Glutamatergic neuron (in vitro differentiated cells): ENCODE results near the gene TAP1. TPM values are rescaled to one million over a fixed set of nuclear protein-coding genes. Genes with fewer than 3 reads are reported as not detected.
A peak's percentile ranks its signal among the peaks of the same experiment; 100 is the strongest.
"Not testable (repeated sequence)": the region's sequence is repeated elsewhere in the genome, so short reads cannot be mapped to it uniquely, and the experiment has no call there.

Source experiments
- DNase-seq: peaks from one replicate; pipeline ENCODE4 v3.0.0; 2022
- H3K27ac Mint-ChIP-seq: one replicate; pipeline ENCODE4 v1.8.0; 2020; ENCODE audit warnings: mild to moderate bottlenecking, mixed read lengths, inconsistent platforms; ENCODE audit not compliant: unreplicated experiment
- H3K27me3 Mint-ChIP-seq: one replicate; pipeline ENCODE4 v1.8.0; 2020; ENCODE audit warnings: mild to moderate bottlenecking, moderate library complexity, mixed read lengths, inconsistent platforms; ENCODE audit not compliant: unreplicated experiment
- H3K36me3 Mint-ChIP-seq: one replicate; pipeline ENCODE4 v1.8.0; 2020; ENCODE audit warnings: mild to moderate bottlenecking, mixed read lengths, inconsistent platforms; ENCODE audit not compliant: unreplicated experiment
- H3K4me1 Mint-ChIP-seq: one replicate; pipeline ENCODE4 v1.8.0; 2020; ENCODE audit warnings: mild to moderate bottlenecking, low read depth, mixed read lengths, inconsistent platforms; ENCODE audit not compliant: unreplicated experiment
- H3K4me3 Mint-ChIP-seq: one replicate; pipeline ENCODE4 v1.8.0; 2020; ENCODE audit warnings: mild to moderate bottlenecking, mixed read lengths, inconsistent platforms; ENCODE audit not compliant: unreplicated experiment
- H3K9me3 Mint-ChIP-seq: one replicate; pipeline ENCODE4 v1.8.0; 2020; ENCODE audit warnings: mild to moderate bottlenecking, moderate library complexity, mixed read lengths, inconsistent platforms; ENCODE audit not compliant: unreplicated experiment
- total RNA-seq: library from RNA; stranded (reverse); fragmentation: NEBNext Ultra II Directional; extraction: Animal tissue kit (Norgen Biotek cat#: 25700); gene quantifications from one replicate; pipeline ENCODE4 v1.2.1, GENCODE V29; 2021; ENCODE audit not compliant: unreplicated experiment
- TF ChIP-seq, protein P1 (sequence below): fragments of 200-600 bp; sonication (generic); IDR thresholded peaks from one replicate; pipeline ENCODE4 v1.5.0; 2021; ENCODE audit not compliant: partially characterized antibody, unreplicated experiment

Gene TAP1
- total RNA-seq, 1 donor from 2014 or later = 0.25 TPM

DNA sequence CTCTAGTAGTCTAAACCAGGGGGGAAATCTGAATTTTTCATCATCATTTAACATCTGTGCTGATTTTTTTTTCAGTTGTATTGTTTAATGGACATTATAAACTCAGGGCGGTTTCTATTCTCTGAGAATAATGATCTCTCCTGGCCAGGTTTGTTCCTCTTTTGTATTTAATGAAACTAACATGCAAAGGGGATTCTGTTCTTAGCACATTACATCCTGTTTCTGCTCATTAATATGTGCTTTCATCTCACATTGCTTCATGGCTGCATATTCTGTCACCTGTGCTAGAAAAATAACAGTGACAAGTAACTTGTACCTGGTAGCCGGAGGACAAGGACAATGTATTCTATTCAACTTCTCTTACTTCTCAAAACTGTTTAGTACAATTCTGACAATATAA lies 37.5 kb downstream of the TAP1 start:
- no peaks in the 10 kb centered on the region for H3K9me3 Mint-ChIP-seq
- TF ChIP-seq, protein P1, sequence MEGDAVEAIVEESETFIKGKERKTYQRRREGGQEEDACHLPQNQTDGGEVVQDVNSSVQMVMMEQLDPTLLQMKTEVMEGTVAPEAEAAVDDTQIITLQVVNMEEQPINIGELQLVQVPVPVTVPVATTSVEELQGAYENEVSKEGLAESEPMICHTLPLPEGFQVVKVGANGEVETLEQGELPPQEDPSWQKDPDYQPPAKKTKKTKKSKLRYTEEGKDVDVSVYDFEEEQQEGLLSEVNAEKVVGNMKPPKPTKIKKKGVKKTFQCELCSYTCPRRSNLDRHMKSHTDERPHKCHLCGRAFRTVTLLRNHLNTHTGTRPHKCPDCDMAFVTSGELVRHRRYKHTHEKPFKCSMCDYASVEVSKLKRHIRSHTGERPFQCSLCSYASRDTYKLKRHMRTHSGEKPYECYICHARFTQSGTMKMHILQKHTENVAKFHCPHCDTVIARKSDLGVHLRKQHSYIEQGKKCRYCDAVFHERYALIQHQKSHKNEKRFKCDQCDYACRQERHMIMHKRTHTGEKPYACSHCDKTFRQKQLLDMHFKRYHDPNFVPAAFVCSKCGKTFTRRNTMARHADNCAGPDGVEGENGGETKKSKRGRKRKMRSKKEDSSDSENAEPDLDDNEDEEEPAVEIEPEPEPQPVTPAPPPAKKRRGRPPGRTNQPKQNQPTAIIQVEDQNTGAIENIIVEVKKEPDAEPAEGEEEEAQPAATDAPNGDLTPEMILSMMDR = no peak
- H3K27ac Mint-ChIP-seq = no peak overlapping the region
- H3K4me3 Mint-ChIP-seq = no peak overlapping the region
- no peak for DNase-seq
- H3K36me3 Mint-ChIP-seq = no peaks in the 10 kb centered on the region
- H3K27me3 Mint-ChIP-seq = no peaks in the 10 kb centered on the region
- no peaks in the 10 kb centered on the region for H3K4me1 Mint-ChIP-seq

DNA sequence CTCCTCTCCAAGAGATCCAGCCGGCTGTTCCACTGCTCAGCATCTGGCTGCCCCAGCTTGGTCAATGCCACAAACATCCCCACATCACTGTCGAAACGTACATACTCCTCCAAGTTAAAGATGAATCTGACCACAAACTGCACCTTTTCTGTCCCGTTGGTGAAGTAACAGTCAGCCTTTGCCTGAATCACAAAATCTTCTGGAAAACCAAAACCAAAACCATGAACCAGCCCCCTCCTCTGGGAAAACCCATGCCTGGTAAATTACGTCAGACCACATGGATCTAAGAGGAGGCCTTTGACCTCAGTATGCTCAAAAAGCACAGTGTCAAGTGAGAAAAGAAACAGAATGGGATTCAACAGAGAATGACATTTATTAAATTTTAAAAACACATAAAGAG lies 38.4 kb downstream of the TAP1 start:
- no peak for DNase-seq
- TF ChIP-seq, protein P1 = no peak
- peak overlapping the region; percentile 12 for H3K4me3 Mint-ChIP-seq
- no peaks in the 10 kb centered on the region for H3K27me3 Mint-ChIP-seq
- H3K9me3 Mint-ChIP-seq = no peaks in the 10 kb centered on the region
- no peaks in the 10 kb centered on the region for H3K4me1 Mint-ChIP-seq
- H3K27ac Mint-ChIP-seq = no peak overlapping the region
- no peaks in the 10 kb centered on the region for H3K36me3 Mint-ChIP-seq

DNA sequence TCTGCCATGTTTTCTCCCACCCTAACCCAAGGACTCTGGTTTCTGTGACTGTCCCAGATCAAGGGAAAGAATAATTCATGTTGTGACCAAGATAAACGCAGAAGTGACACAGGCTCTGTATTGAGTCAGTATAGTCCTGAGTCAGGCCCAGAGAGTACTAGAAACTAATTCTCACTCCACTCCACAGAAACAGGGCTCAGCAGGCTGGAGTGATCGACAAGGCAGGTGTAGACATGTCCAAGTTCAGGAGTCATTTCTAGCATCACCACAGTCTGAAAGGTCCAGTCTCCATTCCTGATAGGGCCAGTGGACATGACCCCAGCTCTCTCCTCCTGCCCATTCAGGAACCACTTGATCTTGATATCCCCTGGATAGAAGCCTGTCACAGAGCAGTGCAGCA lies 39.4 kb downstream of the TAP1 start:
- Mint-ChIP-seq H3K4me3 (no peak overlapping the region), H3K9me3 (no peaks in the 10 kb centered on the region), H3K36me3 (no peaks in the 10 kb centered on the region), H3K4me1 (no peaks in the 10 kb centered on the region), H3K27ac (no peak overlapping the region), H3K27me3 (no peaks in the 10 kb centered on the region)
- no peak for DNase-seq
- TF ChIP-seq, protein P1 = no peak

DNA sequence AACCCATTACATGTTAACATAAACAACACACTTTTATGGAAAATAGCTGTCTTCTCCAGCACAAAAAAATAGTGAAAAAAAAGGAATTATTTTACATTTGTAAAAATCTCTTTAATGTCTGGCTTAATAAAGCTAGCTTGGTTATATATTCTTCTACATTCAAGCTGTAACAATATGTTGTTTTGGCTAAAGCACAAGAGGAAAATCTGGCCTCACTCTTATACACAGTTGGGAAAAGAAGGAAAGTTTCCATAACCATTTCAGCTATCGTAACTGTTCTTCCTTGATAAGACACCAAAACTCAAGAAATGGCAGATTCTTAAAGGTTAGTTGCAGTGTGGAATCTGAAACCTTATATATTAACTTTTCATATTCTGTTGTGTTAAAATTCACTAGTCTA lies 44.3 kb downstream of the TAP1 start:
- H3K4me3 Mint-ChIP-seq = no peak overlapping the region
- no peak for DNase-seq
- TF ChIP-seq, protein P1 = no peak
- no peaks in the 10 kb centered on the region for H3K4me1 Mint-ChIP-seq
- no peaks in the 10 kb centered on the region for H3K27me3 Mint-ChIP-seq
- no peak overlapping the region for H3K27ac Mint-ChIP-seq
- H3K9me3 Mint-ChIP-seq = no peaks in the 10 kb centered on the region
- H3K36me3 Mint-ChIP-seq = no peaks in the 10 kb centered on the region

DNA sequence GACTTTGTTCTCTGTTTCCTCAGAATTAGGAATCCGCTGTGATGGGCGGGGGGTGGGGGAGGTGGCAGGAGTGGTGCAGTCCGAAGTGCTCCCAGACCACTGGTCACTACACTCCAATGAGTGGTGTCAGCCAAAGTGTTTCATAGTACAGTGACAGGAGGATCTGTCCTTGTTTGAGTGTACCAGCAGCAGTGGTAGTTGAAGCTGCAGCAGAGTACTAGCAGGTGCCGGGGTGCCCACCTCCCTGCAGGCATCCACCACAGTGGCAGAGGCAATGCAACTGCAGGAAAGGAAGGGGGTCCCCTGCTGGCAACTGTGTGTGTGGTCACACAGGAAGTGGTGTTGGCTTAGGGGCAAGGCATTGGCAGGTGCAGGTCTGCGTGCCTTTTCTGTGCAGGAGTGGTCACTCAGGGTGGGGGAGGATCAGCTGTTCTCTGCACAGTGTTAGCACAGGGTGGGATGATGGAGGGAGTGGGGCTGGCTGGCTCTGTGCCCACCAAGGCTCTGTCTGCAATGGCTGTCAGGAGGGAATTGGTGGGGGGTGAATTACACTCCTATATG lies 46.4 kb downstream of the TAP1 start:
- no peaks in the 10 kb centered on the region for H3K36me3 Mint-ChIP-seq
- DNase-seq = no peak
- no peaks in the 10 kb centered on the region for H3K9me3 Mint-ChIP-seq
- H3K27me3 Mint-ChIP-seq = no peaks in the 10 kb centered on the region
- H3K27ac Mint-ChIP-seq = no peak overlapping the region
- TF ChIP-seq, protein P1 = no peak
- no peak overlapping the region for H3K4me3 Mint-ChIP-seq
- H3K4me1 Mint-ChIP-seq = no peaks in the 10 kb centered on the region

DNA sequence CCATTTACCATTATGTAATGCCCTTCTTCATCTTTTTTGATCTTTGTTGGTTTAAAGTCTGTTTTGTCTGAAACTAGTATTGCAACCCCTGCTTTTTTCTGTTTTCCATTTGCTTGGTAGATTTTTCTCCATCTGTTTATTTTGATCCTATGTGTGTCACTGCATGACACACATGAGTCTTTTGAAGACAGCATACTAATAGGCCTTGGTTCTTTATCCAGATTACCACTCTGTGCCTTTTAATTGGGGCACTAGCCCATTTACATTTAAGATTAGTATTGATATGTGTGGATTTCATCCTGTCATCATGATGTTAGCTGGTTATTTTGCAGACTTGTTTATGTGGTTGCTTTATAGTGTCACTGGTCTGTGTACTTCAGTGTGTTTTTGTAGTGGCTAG lies 48.1 kb downstream of the TAP1 start:
- not testable (repeated sequence) for H3K27me3 Mint-ChIP-seq, H3K4me1 Mint-ChIP-seq, DNase-seq, H3K36me3 Mint-ChIP-seq, H3K4me3 Mint-ChIP-seq, H3K27ac Mint-ChIP-seq, H3K9me3 Mint-ChIP-seq
